ENCODE measurements around the gene DLG1. TPM values are rescaled to one million over a fixed set of nuclear protein-coding genes. Genes with fewer than 3 reads are reported as not detected.

DLG1 gene
- total and polyA plus RNA-seq, 2 donors from 2014 or later = 19.4 to 101 TPM

- no peak for TF ChIP-seq CTCF (IDR thresholded peaks at IDR 0.05; ENCODE audit: borderline replicate concordance, extremely low read depth, insufficient read depth)
- DNase-seq (peak; percentile 41 to 84 (median 58)), FAIRE-seq (no peak)
- peak overlapping the region in 1 of 3 donors; percentile 59 for H3K4me3 ChIP-seq (ENCODE audit: low read length in 3 of 3)
- H3K27me3 ChIP-seq (ENCODE audit: control insufficient read depth, insufficient read depth, low read length) = no peaks in the 10 kb centered on the region
- peaks cover 0 to 3% (median 0%) of the 10 kb centered on the region in 3 donors for H3K4me1 ChIP-seq (ENCODE audit: control insufficient read depth in 2 of 3, insufficient read depth in 2 of 3, low read depth in 1 of 3, low read length in 3 of 3)
- peak overlapping the region; percentile 32 to 60 for H3K27ac ChIP-seq (ENCODE audit: low read depth in 2 of 2, low read length in 2 of 2)
- H3K9ac ChIP-seq (ENCODE audit: low read length in 3 of 3) = peak overlapping the region in 1 of 3 donors; percentile 40
- H3K9me3 ChIP-seq (ENCODE audit: control insufficient read depth in 2 of 3, insufficient read depth in 1 of 3, low read length in 3 of 3) = no peaks in the 10 kb centered on the region
- no peaks in the 10 kb centered on the region for H3K36me3 ChIP-seq (ENCODE audit: control insufficient read depth in 2 of 3, insufficient read depth in 3 of 3, low read length in 3 of 3)
- intact Hi-C loops (cut with DNase I) = no loop called here
Measured at GRCh38 chr3:197001972-197002700, 296.3 kb downstream of the DLG1 start.

GRCh38 chr3:197001106-197001971, 297.1 kb downstream of the DLG1 start:
- no peak overlapping the region for H3K27ac ChIP-seq (ENCODE audit: low read depth in 2 of 2, low read length in 2 of 2)
- intact Hi-C loops (cut with DNase I) = no loop called here
- H3K4me3 ChIP-seq (ENCODE audit: low read length in 3 of 3) = peak overlapping the region in 1 of 3 donors; percentile 59
- FAIRE-seq = no peak
- H3K9ac ChIP-seq (ENCODE audit: low read length in 3 of 3) = peak overlapping the region in 1 of 3 donors; percentile 12
- no peak for TF ChIP-seq CTCF (IDR thresholded peaks at IDR 0.05; ENCODE audit: borderline replicate concordance, extremely low read depth, insufficient read depth)
- no peaks in the 10 kb centered on the region for H3K27me3 ChIP-seq (ENCODE audit: control insufficient read depth, insufficient read depth, low read length)
- H3K36me3 ChIP-seq (ENCODE audit: control insufficient read depth in 2 of 3, insufficient read depth in 3 of 3, low read length in 3 of 3) = no peaks in the 10 kb centered on the region
- no peaks in the 10 kb centered on the region for H3K9me3 ChIP-seq (ENCODE audit: control insufficient read depth in 2 of 3, insufficient read depth in 1 of 3, low read length in 3 of 3)
- DNase-seq = peak in 2 of 5 donors; percentile 54 to 57
- peaks cover 0 to 3% (median 0%) of the 10 kb centered on the region in 3 donors for H3K4me1 ChIP-seq (ENCODE audit: control insufficient read depth in 2 of 3, insufficient read depth in 2 of 3, low read depth in 1 of 3, low read length in 3 of 3)

GRCh38 chr3:197000211-197000610, 298.2 kb downstream of the DLG1 start:
- H3K9ac ChIP-seq (ENCODE audit: low read length in 3 of 3) = no peak overlapping the region
- H3K4me3 ChIP-seq (ENCODE audit: low read length in 3 of 3) = no peak overlapping the region
- FAIRE-seq = no peak
- H3K27me3 ChIP-seq (ENCODE audit: control insufficient read depth, insufficient read depth, low read length) = no peaks in the 10 kb centered on the region
- intact Hi-C loops (cut with DNase I) = no loop called here
- no peak for TF ChIP-seq CTCF (IDR thresholded peaks at IDR 0.05; ENCODE audit: borderline replicate concordance, extremely low read depth, insufficient read depth)
- no peaks in the 10 kb centered on the region for H3K36me3 ChIP-seq (ENCODE audit: control insufficient read depth in 2 of 3, insufficient read depth in 3 of 3, low read length in 3 of 3)
- peak in 2 of 5 donors; percentile 15 to 18 for DNase-seq
- H3K4me1 ChIP-seq (ENCODE audit: control insufficient read depth in 2 of 3, insufficient read depth in 2 of 3, low read depth in 1 of 3, low read length in 3 of 3) = peaks cover 0 to 3% (median 0%) of the 10 kb centered on the region in 3 donors
- no peak overlapping the region for H3K27ac ChIP-seq (ENCODE audit: low read depth in 2 of 2, low read length in 2 of 2)
- no peaks in the 10 kb centered on the region for H3K9me3 ChIP-seq (ENCODE audit: control insufficient read depth in 2 of 3, insufficient read depth in 1 of 3, low read length in 3 of 3)
